Panc1 (cell line): Measurements from ENCODE around the gene LCN6. TPM values are rescaled to one million over a fixed set of nuclear protein-coding genes. Genes with fewer than 3 reads are reported as not detected.

ENCODE experiments used
- ATAC-seq: fragments of 200-7000 bp; cut with Tn5 transposase; 2 replicates; pipeline ENCODE4 v1.9.1; 2020; ENCODE audit warnings: mild to moderate bottlenecking, moderate library complexity
- BruUV-seq: library from RNA; stranded (reverse); fragments of 400-500 nt; replicated peaks from 2 replicates; lab custom pipeline; 2021; lab: Mats Ljungman, UMichigan
- CTCF ChIA-PET: fragments of 300-600 bp; sonication (Branson Sonifier 250); formaldehyde crosslinking; loops from one replicate; lab custom pipeline; 2022; ENCODE audit warnings: antibody characterized with exemption; lab: Charles Lee
- POLR2A ChIA-PET: fragments of 300-600 bp; sonication (Branson Sonifier 250); formaldehyde crosslinking; loops from one replicate; lab custom pipeline; 2022; ENCODE audit warnings: antibody characterized with exemption; lab: Charles Lee
- DNase-seq: peaks from one replicate; pipeline ENCODE4 v3.0.0-alpha.2; 2010; ENCODE audit warnings: low read depth, low spot score
- H3K27ac ChIP-seq: 2 replicates; pipeline ENCODE4 v1.5.1; 2011; ENCODE audit warnings: mild to moderate bottlenecking, low read length, inconsistent platforms
- H3K27me3 ChIP-seq: fragments of 200-500 bp; sonication (Bioruptor generic); 2 replicates; pipeline ENCODE4 v1.6.0; 2014; ENCODE audit warnings: low read length, inconsistent platforms; ENCODE audit not compliant: control insufficient read depth, insufficient read depth
- H3K36me3 ChIP-seq: fragments of 200-500 bp; sonication (Bioruptor generic); 2 replicates; pipeline ENCODE4 v1.5.1; 2014; ENCODE audit warnings: inconsistent platforms, mild to moderate bottlenecking, low read length, moderate library complexity; ENCODE audit not compliant: control insufficient read depth, insufficient read depth
- H3K4me1 ChIP-seq: 2 replicates; pipeline ENCODE4 v1.5.1; 2011; ENCODE audit warnings: inconsistent platforms, mild to moderate bottlenecking, low read length, moderate library complexity; ENCODE audit not compliant: control insufficient read depth, insufficient read depth
- H3K4me3 ChIP-seq, 2 experiments: 2 replicates each; pipeline ENCODE4 v1.5.1; 2011 to 2012; ENCODE audit warnings: low read depth in 2 of 2, low read length in 2 of 2, mild to moderate bottlenecking in 2 of 2, inconsistent platforms in 1 of 2, moderate library complexity in 1 of 2
- H3K9me3 ChIP-seq: fragments of 200-500 bp; sonication (Bioruptor generic); 2 replicates; pipeline ENCODE4 v1.5.1; 2014; ENCODE audit warnings: low read depth, mild to moderate bottlenecking, inconsistent platforms, low read length, moderate library complexity; ENCODE audit not compliant: control insufficient read depth, insufficient read depth
- CTCF ChIP-seq: fragments of 450-650 bp; IDR thresholded peaks from 2 replicates; pipeline ENCODE4 v1.5.1; 2017; ENCODE audit warnings: mild to moderate bottlenecking
- POLR2AphosphoS5 ChIP-seq: IDR thresholded peaks from 2 replicates; pipeline ENCODE4 v1.6.1; 2012; ENCODE audit warnings: mild to moderate bottlenecking, low read depth, low read length, moderate library complexity
- REST ChIP-seq, 2 experiments: IDR thresholded peaks; 2 replicates each; pipeline ENCODE4 v1.6.1; 2011 to 2012; ENCODE audit warnings: low read depth in 2 of 2, control low read depth in 1 of 2, low read length in 1 of 2, mild to moderate bottlenecking in 1 of 2, moderate library complexity in 1 of 2; ENCODE audit not compliant: insufficient read depth in 1 of 2
- SIN3A ChIP-seq: IDR thresholded peaks from 2 replicates; pipeline ENCODE4 v1.6.1; 2012; ENCODE audit warnings: low read depth, mild to moderate bottlenecking, low read length, moderate library complexity, borderline replicate concordance; ENCODE audit not compliant: insufficient read depth
- TCF7L2 ChIP-seq: IDR thresholded peaks from 2 replicates; pipeline ENCODE4 v1.6.1; 2011; ENCODE audit warnings: mild to moderate bottlenecking, low read depth, low read length, inconsistent platforms
- in situ Hi-C: cut with HindIII; loops from 2 replicates; pipeline ENCODE4 v1.10.0; 2016; ENCODE audit warnings: low sequenced_read_pairs, low pct_unique_long_range_greater_than_20kb
- intact Hi-C: fragments of 100-400 bp; cut with micrococcal nuclease; formaldehyde crosslinking; loops from one replicate; pipeline ENCODE4 v1.10.0; 2022; ENCODE audit not compliant: unreplicated experiment
- total RNA-seq: library from RNA; stranded (reverse); gene quantifications from one replicate; pipeline ENCODE4 v1.2.1, GENCODE V29; 2021; ENCODE audit not compliant: unreplicated experiment

LCN6 gene
- total RNA-seq, 1 experiment from 2014 or later = not detected

- BruUV-seq = no TSS peak
- Histone ChIP-seq H3K4me1 (no peaks in the 10 kb centered on the region), H3K4me3 (no peak overlapping the region), H3K27ac (no peak overlapping the region), H3K27me3 (no peaks in the 10 kb centered on the region), H3K36me3 (no peaks in the 10 kb centered on the region), H3K9me3 (no peaks in the 10 kb centered on the region)
- in situ Hi-C loops = no loop called here
- CTCF ChIA-PET = interaction anchor here (0.6 kb wide), 1 partner anchor 100 kb away, joined by 3 read pairs; no protein-coding TSS in a partner anchor
- POLR2A ChIA-PET = no interaction called here
- ATAC-seq (no peak), DNase-seq (no peak)
- TF ChIP-seq CTCF (no peak), TCF7L2 (no peak), SIN3A (no peak), REST (IDR thresholded peaks at IDR 0.05; ENCODE audit: insufficient read depth in 1 of 2, low read depth in 2 of 2, low read length in 1 of 2) (no peak), POLR2AphosphoS5 (no peak)
- intact Hi-C loops = no loop called here
These were observed 34.1 kb upstream of the LCN6 start for GRCh38 chr9:136782452-136782851.

- Histone ChIP-seq H3K27me3 (no peaks in the 10 kb centered on the region), H3K9me3 (no peaks in the 10 kb centered on the region), H3K27ac (no peak overlapping the region), H3K4me3 (no peak overlapping the region), H3K36me3 (no peaks in the 10 kb centered on the region), H3K4me1 (no peaks in the 10 kb centered on the region)
- no TSS peak for BruUV-seq
- POLR2A ChIA-PET = no interaction called here
- ATAC-seq = no peak
- in situ Hi-C loops (no loop called here), intact Hi-C loops (no loop called here)
- CTCF ChIA-PET = no interaction called here
- no peak for TF ChIP-seq TCF7L2
- no peak for TF ChIP-seq POLR2AphosphoS5
- TF ChIP-seq CTCF = no peak
- no peak for TF ChIP-seq REST (IDR thresholded peaks at IDR 0.05; ENCODE audit: insufficient read depth in 1 of 2, low read depth in 2 of 2, low read length in 1 of 2)
- TF ChIP-seq SIN3A = no peak
- DNase-seq = no peak
These were observed 31.5 kb upstream of the LCN6 start for GRCh38 chr9:136779808-136780207.
